Endothelial cell of umbilical vein (primary cell): ENCODE results near the gene SULF2. TPM values are rescaled to one million over a fixed set of nuclear protein-coding genes. Genes with fewer than 3 reads are reported as not detected.

ENCODE experiments used
- BruUV-seq: library from RNA; stranded (reverse); fragments of 400-500 nt; replicated peaks from 2 replicates; lab custom pipeline; 2021; lab: Mats Ljungman, UMichigan
- CTCF ChIA-PET: fragments of 300-600, 350-600 bp; sonication (Branson Sonifier 250); formaldehyde crosslinking; loops from one replicate; lab custom pipeline; 2021; ENCODE audit warnings: antibody characterized with exemption, inconsistent platforms; lab: Charles Lee
- POLR2A ChIA-PET: fragments of 300-600, 350-600 bp; sonication (Branson Sonifier 250); formaldehyde crosslinking; loops from one replicate; lab custom pipeline; 2021; ENCODE audit warnings: antibody characterized with exemption, inconsistent platforms; lab: Charles Lee
- DNase-seq: peaks from one replicate; pipeline ENCODE4 v3.0.0-alpha.2; 2011; ENCODE audit warnings: low read depth, low spot score
- FAIRE-seq: peaks from 2 replicates; lab custom pipeline; 2011; peaks lifted over from hg19 to GRCh38; lab: Jason Lieb, UNC
- H2AFZ ChIP-seq: 2 replicates; pipeline ENCODE4 v1.6.0; 2012; ENCODE audit warnings: low read depth, low read length, control low read depth, inconsistent platforms
- H3K27ac ChIP-seq: 2 replicates; pipeline ENCODE4 v1.5.1; 2011; ENCODE audit warnings: low read depth, mild to moderate bottlenecking, control low read depth, low read length, moderate library complexity; ENCODE audit not compliant: insufficient read depth
- H3K27me3 ChIP-seq, 2 experiments: 2 replicates each; pipeline versions ENCODE4 v1.6.0 to v1.6.1; 2011; ENCODE audit warnings: low read length in 2 of 2, mixed read lengths in 1 of 2; ENCODE audit not compliant: control insufficient read depth in 2 of 2, insufficient read depth in 2 of 2
- H3K36me3 ChIP-seq, 2 experiments: 2 replicates in 1 of 2; 3 replicates in 1 of 2; pipeline ENCODE4 v1.5.1; 2011; ENCODE audit warnings: low read length in 2 of 2, mild to moderate bottlenecking in 1 of 2, moderate library complexity in 1 of 2; ENCODE audit not compliant: control insufficient read depth in 2 of 2, insufficient read depth in 2 of 2; ENCODE audit errors: extremely low read depth in 1 of 2
- H3K4me1 ChIP-seq: 3 replicates; pipeline ENCODE4 v1.5.1; 2011; ENCODE audit warnings: mild to moderate bottlenecking, low read length; ENCODE audit not compliant: control insufficient read depth, insufficient read depth; ENCODE audit errors: extremely low read depth
- H3K4me2 ChIP-seq: 2 replicates; pipeline ENCODE4 v1.6.1; 2011; ENCODE audit warnings: low read length, control low read depth, mixed read lengths; ENCODE audit not compliant: insufficient read depth
- H3K4me3 ChIP-seq, 3 experiments: fragments of 200-600 bp in 1 of 3; sonication (generic), shearing (Covaris generic) in 1 of 3; replicated peaks in 1 of 3; 2 replicates each; pipeline ENCODE4 v1.5.1; 2011 to 2016; ENCODE audit warnings: control low read depth in 3 of 3, low read length in 3 of 3, mild to moderate bottlenecking in 2 of 3, inconsistent platforms in 1 of 3, low read depth in 1 of 3, moderate library complexity in 1 of 3; ENCODE audit not compliant: insufficient read depth in 1 of 3
- H3K79me2 ChIP-seq: 2 replicates; pipeline ENCODE4 v1.6.0; 2012; ENCODE audit warnings: low read length, inconsistent platforms; ENCODE audit not compliant: control insufficient read depth, insufficient read depth
- H3K9ac ChIP-seq: replicated peaks from 2 replicates; pipeline ENCODE3; 2011; ENCODE audit warnings: low read length, control low read depth; ENCODE audit not compliant: insufficient read depth; ENCODE audit errors: extremely low read depth
- H3K9me1 ChIP-seq: replicated peaks from 3 replicates; pipeline ENCODE4 v1.6.0; 2011; ENCODE audit warnings: mild to moderate bottlenecking, low read length; ENCODE audit not compliant: control insufficient read depth, insufficient read depth; ENCODE audit errors: extremely low read depth
- H3K9me3 ChIP-seq: replicated peaks from 2 replicates; pipeline ENCODE4 v1.5.1; 2012; ENCODE audit warnings: low read length, inconsistent platforms; ENCODE audit not compliant: control insufficient read depth, insufficient read depth
- H4K20me1 ChIP-seq: replicated peaks from 2 replicates; pipeline ENCODE3; 2011; ENCODE audit warnings: mild to moderate bottlenecking, low read length; ENCODE audit not compliant: control insufficient read depth, insufficient read depth; ENCODE audit errors: extremely low read depth
- CTCF ChIP-seq, 2 donors: IDR thresholded peaks; 1 replicate in 1 of 2; 2 replicates in 1 of 2; pipeline ENCODE4 v1.5.1; 2011; ENCODE audit warnings: low read length in 2 of 2, mild to moderate bottlenecking in 2 of 2, moderate library complexity in 2 of 2, control low read depth in 1 of 2, inconsistent platforms in 1 of 2, low read depth in 1 of 2; ENCODE audit not compliant: insufficient read depth in 1 of 2; ENCODE audit errors: extremely low read depth in 1 of 2
- EZH2 ChIP-seq: IDR thresholded peaks from 2 replicates; pipeline ENCODE4 v1.6.1; 2012; ENCODE audit warnings: borderline replicate concordance, low read depth, mild to moderate bottlenecking, moderate library complexity, low read length, inconsistent platforms; ENCODE audit not compliant: severe bottlenecking
- FOS ChIP-seq: IDR thresholded peaks from 2 replicates; pipeline ENCODE4 v1.6.1; 2011; ENCODE audit warnings: mild to moderate bottlenecking, low read length, moderate library complexity, borderline replicate concordance; ENCODE audit not compliant: insufficient read depth
- GATA2 ChIP-seq: IDR thresholded peaks from 2 replicates; pipeline ENCODE4 v1.7.0; 2011; ENCODE audit warnings: low read depth, mild to moderate bottlenecking, moderate library complexity, mixed read lengths, low read length; ENCODE audit not compliant: insufficient read length, insufficient read depth
- JUN ChIP-seq: IDR thresholded peaks from 2 replicates; pipeline ENCODE4 v1.6.1; 2011; ENCODE audit warnings: borderline replicate concordance, low read depth; ENCODE audit not compliant: insufficient read length, insufficient read depth
- MAX ChIP-seq: IDR thresholded peaks from 2 replicates; pipeline ENCODE4 v1.6.1; 2011; ENCODE audit not compliant: insufficient read depth, insufficient read length
- MYC ChIP-seq: IDR thresholded peaks from one replicate; pipeline ENCODE4 v1.6.1; 2011; ENCODE audit warnings: mild to moderate bottlenecking, low read depth, low read length
- POLR2A ChIP-seq: IDR thresholded peaks from 2 replicates; pipeline ENCODE4 v1.6.1; 2012; ENCODE audit warnings: low read depth, mild to moderate bottlenecking, control low read depth, low read length
- POLR2AphosphoS5 ChIP-seq: IDR thresholded peaks from 2 replicates; pipeline ENCODE4 v1.6.1; 2012; ENCODE audit warnings: low read depth, mild to moderate bottlenecking, control low read depth, low read length, moderate library complexity; ENCODE audit not compliant: insufficient read depth
- dilution Hi-C: fragments of 300-500 bp; cut with MboI; formaldehyde crosslinking; loops from one replicate; pipeline ENCODE4 v1.15.0; 2019; ENCODE audit warnings: low sequenced_read_pairs; ENCODE audit not compliant: extremely low pct_ligation_motif_present
- intact Hi-C: fragments of 100-400 bp; cut with micrococcal nuclease; formaldehyde crosslinking; loops from one replicate; pipeline ENCODE4 v1.10.0; 2022
- polyA plus RNA-seq, 4 experiments: library from polyadenylated mRNA; depleted of rRNA in 3 of 4; stranded (reverse) in 3 of 4; unstranded in 1 of 4; fragments of >200 nt; gene quantifications; 2 replicates each; pipeline versions ENCODE4 v1.2.1 to v1.2.3, GENCODE V29; 2011 to 2012; ENCODE audit warnings: missing spikeins in 1 of 4
- total RNA-seq: library from RNA; stranded (reverse); gene quantifications from 2 replicates; pipeline ENCODE4 v1.2.3, GENCODE V29; 2021

SULF2 gene
- total and polyA plus RNA-seq, 2 donors (not counting 3 experiments of a cell fraction or from before 2014, with no cell fraction given): 58.5 to 160 TPM

DNA sequence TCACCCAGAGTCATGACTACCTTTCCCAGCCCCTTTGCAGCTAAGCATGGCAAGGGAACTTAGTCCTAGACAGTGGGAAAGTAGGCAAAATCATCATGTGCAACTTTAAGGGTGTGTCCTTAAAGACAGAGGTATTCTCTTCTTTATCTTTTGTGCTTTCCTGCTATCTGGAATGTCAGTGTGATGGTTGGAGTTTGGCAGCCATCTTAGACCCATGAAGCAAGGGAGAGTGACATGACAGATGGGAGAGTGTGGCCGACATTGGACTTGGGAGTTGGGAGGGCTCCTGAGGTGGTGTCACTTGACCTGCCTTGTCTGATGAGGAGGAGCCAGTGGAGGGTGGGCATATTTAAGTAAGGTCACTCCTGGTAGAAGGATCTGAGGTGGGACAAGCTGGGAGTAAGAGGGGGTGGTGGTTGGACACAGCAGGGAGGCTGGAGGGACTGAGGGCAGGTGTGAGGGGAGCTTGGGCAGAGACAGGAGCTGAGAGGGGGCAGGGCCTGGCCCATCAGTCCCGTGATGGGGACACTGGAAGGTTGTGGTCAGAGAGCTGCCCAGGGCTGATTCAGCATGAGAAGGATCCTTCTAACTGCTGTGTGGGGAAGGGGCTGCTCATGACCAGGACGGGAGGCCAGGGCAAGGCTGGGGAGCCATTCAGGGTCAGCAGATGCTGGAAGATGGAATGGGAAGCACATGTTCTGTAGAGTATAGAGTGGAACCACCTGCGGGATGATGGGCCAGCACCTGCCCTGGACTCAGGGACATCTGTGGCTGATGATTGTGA, 29.5 kb upstream of the SULF2 start:
- Histone ChIP-seq H3K9me3 (no peaks in the 10 kb centered on the region), H3K27me3 (peaks cover 2 to 12% of the 10 kb centered on the region in 2 experiments), H4K20me1 (no peaks in the 10 kb centered on the region), H3K9ac (no peak overlapping the region), H3K4me2 (no peak overlapping the region), H3K36me3 (no peaks in the 10 kb centered on the region), H3K9me1 (no peaks in the 10 kb centered on the region), H3K4me1 (peaks cover 8% of the 10 kb centered on the region), H3K27ac (no peak overlapping the region), H3K4me3 (no peak overlapping the region), H3K79me2 (no peaks in the 10 kb centered on the region), H2AFZ (no peak overlapping the region)
- intact Hi-C loops (no loop called here), dilution Hi-C loops (no loop called here)
- no peak for FAIRE-seq
- TF ChIP-seq POLR2A (no peak), MAX (no peak), GATA2 (no peak), FOS (no peak), POLR2AphosphoS5 (no peak), JUN (no peak), MYC (no peak), CTCF (IDR thresholded peaks at IDR 0.05; ENCODE audit: extremely low read depth in 1 of 2, insufficient read depth in 1 of 2, low read depth in 1 of 2, low read length in 2 of 2) (no peak), EZH2 (no peak)
- CTCF ChIA-PET: interaction anchor here (0.6 to 1.1 kb wide), 2 partner anchors 515 to 806 kb away, joined by 3 read pairs; no protein-coding TSS in a partner anchor
- POLR2A ChIA-PET: no interaction called here
- no peak for DNase-seq
- no TSS peak for BruUV-seq
